ENCODE data around the gene LGR5.
A peak's percentile ranks its signal among the peaks of the same experiment; 100 is the strongest.

LGR5 gene

DNA sequence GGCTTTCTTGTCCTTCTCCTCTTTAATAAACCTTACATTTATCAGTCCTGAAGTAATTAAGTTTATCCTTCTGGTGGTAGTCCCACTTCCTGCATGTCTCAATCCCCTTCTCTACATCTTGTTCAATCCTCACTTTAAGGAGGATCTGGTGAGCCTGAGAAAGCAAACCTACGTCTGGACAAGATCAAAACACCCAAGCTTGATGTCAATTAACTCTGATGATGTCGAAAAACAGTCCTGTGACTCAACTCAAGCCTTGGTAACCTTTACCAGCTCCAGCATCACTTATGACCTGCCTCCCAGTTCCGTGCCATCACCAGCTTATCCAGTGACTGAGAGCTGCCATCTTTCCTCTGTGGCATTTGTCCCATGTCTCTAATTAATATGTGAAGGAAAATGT lies 144.8 kb downstream of the LGR5 start:
- Histone ChIP-seq H3K9me3 (ENCODE audit: control insufficient read depth in 1 of 2, low read length in 2 of 2) (no peaks in the 10 kb centered on the region), H3K27me3 (ENCODE audit: control insufficient read depth in 1 of 2, insufficient read depth in 2 of 2, low read length in 2 of 2) (no peaks in the 10 kb centered on the region), H3K4me3 (ENCODE audit: low read depth in 1 of 2, low read length in 2 of 2) (no peak overlapping the region), H3K9ac (ENCODE audit: low read depth in 1 of 2, low read length in 2 of 2) (no peak overlapping the region), H3K36me3 (ENCODE audit: control insufficient read depth in 1 of 2, insufficient read depth in 2 of 2, low read length in 2 of 2) (no peaks in the 10 kb centered on the region), H3K4me1 (ENCODE audit: control insufficient read depth in 1 of 2, insufficient read depth in 2 of 2, low read length in 2 of 2) (no peaks in the 10 kb centered on the region), H3K27ac (ENCODE audit: low read depth, low read length) (no peak overlapping the region)

DNA sequence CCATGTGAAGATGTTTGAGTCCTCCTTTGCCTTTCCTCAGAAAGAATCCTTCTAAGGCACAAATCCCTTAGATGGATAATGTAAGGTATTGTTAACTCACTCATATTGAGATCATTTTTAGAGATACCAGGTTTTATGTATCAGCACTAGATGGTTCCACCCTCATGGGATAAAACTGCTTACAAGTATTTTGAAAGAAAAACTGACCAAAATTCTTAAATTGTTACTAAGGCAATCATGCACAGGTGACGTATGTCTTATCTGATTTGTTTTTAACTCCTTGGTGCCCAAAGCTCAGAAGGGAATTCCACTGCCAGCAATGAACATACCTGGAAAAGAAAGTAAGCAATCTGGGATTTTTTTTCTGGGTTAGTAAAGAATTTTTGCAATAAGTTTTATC lies 145.6 kb downstream of the LGR5 start:
- Histone ChIP-seq H3K4me3 (ENCODE audit: low read depth in 1 of 2, low read length in 2 of 2) (no peak overlapping the region), H3K9ac (ENCODE audit: low read depth in 1 of 2, low read length in 2 of 2) (no peak overlapping the region), H3K4me1 (ENCODE audit: control insufficient read depth in 1 of 2, insufficient read depth in 2 of 2, low read length in 2 of 2) (no peaks in the 10 kb centered on the region), H3K27me3 (ENCODE audit: control insufficient read depth in 1 of 2, insufficient read depth in 2 of 2, low read length in 2 of 2) (no peaks in the 10 kb centered on the region), H3K9me3 (ENCODE audit: control insufficient read depth in 1 of 2, low read length in 2 of 2) (no peaks in the 10 kb centered on the region), H3K36me3 (ENCODE audit: control insufficient read depth in 1 of 2, insufficient read depth in 2 of 2, low read length in 2 of 2) (no peaks in the 10 kb centered on the region), H3K27ac (ENCODE audit: low read depth, low read length) (no peak overlapping the region)

DNA sequence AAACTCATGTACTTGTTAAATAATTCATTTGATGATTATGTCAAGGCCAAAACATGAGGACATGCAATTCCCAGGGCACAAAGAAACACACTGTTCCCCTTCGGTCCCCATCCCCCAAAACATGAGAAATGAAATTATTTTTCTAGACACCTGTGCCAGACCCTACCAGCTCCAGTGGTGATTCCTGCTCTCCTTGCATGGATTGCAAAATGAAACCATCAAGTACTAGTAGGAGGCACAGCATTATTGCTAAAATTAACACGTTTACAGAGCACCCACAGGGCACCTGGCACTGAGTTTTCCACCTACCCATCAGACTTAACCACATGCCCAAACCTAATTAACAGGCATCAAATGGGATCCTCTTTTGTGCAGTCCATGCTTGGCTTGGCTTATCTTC lies 147.4 kb downstream of the LGR5 start:
- no peaks in the 10 kb centered on the region for H3K9me3 ChIP-seq (ENCODE audit: control insufficient read depth in 1 of 2, low read length in 2 of 2)
- H3K4me3 ChIP-seq (ENCODE audit: low read depth in 1 of 2, low read length in 2 of 2) = no peak overlapping the region
- H3K9ac ChIP-seq (ENCODE audit: low read depth in 1 of 2, low read length in 2 of 2) = no peak overlapping the region
- no peak overlapping the region for H3K27ac ChIP-seq (ENCODE audit: low read depth, low read length)
- no peaks in the 10 kb centered on the region for H3K27me3 ChIP-seq (ENCODE audit: control insufficient read depth in 1 of 2, insufficient read depth in 2 of 2, low read length in 2 of 2)
- H3K36me3 ChIP-seq (ENCODE audit: control insufficient read depth in 1 of 2, insufficient read depth in 2 of 2, low read length in 2 of 2) = no peaks in the 10 kb centered on the region
- H3K4me1 ChIP-seq (ENCODE audit: control insufficient read depth in 1 of 2, insufficient read depth in 2 of 2, low read length in 2 of 2) = no peaks in the 10 kb centered on the region

DNA sequence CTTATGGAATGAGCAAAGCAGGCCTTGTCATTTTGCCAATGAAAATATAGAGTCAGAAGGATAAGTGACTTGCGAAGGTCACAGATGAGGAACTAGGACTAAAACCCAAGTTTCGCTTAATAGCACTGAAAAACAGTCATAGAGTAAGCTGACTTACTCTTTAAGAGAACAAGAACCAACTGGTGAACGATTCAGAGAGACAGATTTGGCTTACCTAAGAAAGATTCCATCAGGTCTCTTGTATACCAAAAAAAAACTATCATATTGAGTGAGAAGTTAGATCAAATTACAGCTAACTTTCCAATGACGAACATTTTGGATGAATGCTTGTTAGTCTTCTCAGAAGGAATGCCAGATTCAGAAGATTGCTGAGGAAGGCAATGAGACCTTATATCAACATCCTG lies 149.9 kb downstream of the LGR5 start:
- no peaks in the 10 kb centered on the region for H3K9me3 ChIP-seq (ENCODE audit: control insufficient read depth in 1 of 2, low read length in 2 of 2)
- H3K4me1 ChIP-seq (ENCODE audit: control insufficient read depth in 1 of 2, insufficient read depth in 2 of 2, low read length in 2 of 2) = no peaks in the 10 kb centered on the region
- H3K27me3 ChIP-seq (ENCODE audit: control insufficient read depth in 1 of 2, insufficient read depth in 2 of 2, low read length in 2 of 2) = no peaks in the 10 kb centered on the region
- no peaks in the 10 kb centered on the region for H3K36me3 ChIP-seq (ENCODE audit: control insufficient read depth in 1 of 2, insufficient read depth in 2 of 2, low read length in 2 of 2)
- H3K9ac ChIP-seq (ENCODE audit: low read depth in 1 of 2, low read length in 2 of 2) = no peak overlapping the region
- no peak overlapping the region for H3K27ac ChIP-seq (ENCODE audit: low read depth, low read length)
- no peak overlapping the region for H3K4me3 ChIP-seq (ENCODE audit: low read depth in 1 of 2, low read length in 2 of 2)

DNA sequence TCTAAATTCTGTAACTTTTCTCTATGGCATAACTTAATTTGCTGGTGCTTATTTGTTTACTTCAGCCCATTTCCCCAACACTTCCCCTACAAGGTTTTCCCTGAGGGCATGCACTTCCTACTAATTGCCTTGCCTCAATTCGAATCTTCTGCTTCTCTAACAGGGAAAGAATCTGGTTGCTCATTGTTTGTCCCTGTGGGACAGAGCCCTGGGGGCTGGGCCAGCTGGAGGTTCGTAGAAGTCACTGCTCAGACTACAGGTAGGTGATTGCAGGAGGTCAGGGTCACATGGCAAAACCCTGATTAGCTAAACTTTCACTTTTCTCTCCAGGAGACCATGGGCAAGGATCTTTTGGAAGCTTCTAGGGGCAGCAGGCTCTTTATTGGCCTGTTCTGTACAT lies 152.0 kb downstream of the LGR5 start:
- Histone ChIP-seq H3K9me3 (ENCODE audit: control insufficient read depth in 1 of 2, low read length in 2 of 2) (no peaks in the 10 kb centered on the region), H3K27me3 (ENCODE audit: control insufficient read depth in 1 of 2, insufficient read depth in 2 of 2, low read length in 2 of 2) (no peaks in the 10 kb centered on the region), H3K4me1 (ENCODE audit: control insufficient read depth in 1 of 2, insufficient read depth in 2 of 2, low read length in 2 of 2) (no peaks in the 10 kb centered on the region)

DNA sequence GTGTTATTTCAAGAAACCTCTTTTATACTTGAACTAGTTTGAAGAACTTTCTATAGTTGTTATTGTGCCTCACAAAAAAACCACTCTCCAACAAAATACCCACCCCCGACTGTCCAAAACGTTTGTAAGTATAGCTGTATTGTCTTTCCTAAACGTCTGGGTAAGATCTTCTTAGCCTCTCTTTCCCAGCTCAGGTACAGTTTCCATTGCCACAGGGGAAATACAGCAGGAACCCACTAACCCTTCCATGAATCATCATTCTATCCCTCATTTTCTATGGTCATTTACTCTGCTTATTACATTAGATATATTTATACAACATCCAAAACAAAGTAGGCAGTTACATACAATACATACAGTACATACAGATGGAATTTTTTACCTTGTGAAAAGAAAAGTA lies 153.2 kb downstream of the LGR5 start:
- Histone ChIP-seq H3K4me3 (ENCODE audit: low read depth in 1 of 2, low read length in 2 of 2) (no peak overlapping the region), H3K27me3 (ENCODE audit: control insufficient read depth in 1 of 2, insufficient read depth in 2 of 2, low read length in 2 of 2) (no peaks in the 10 kb centered on the region), H3K9ac (ENCODE audit: low read depth in 1 of 2, low read length in 2 of 2) (no peak overlapping the region), H3K9me3 (ENCODE audit: control insufficient read depth in 1 of 2, low read length in 2 of 2) (no peaks in the 10 kb centered on the region), H3K27ac (ENCODE audit: low read depth, low read length) (no peak overlapping the region), H3K36me3 (ENCODE audit: control insufficient read depth in 1 of 2, insufficient read depth in 2 of 2, low read length in 2 of 2) (no peaks in the 10 kb centered on the region), H3K4me1 (ENCODE audit: control insufficient read depth in 1 of 2, insufficient read depth in 2 of 2, low read length in 2 of 2) (no peaks in the 10 kb centered on the region)

More for the DNA sequence above, 152.0 kb downstream of the LGR5 start:
- Histone ChIP-seq H3K9ac (ENCODE audit: low read depth in 1 of 2, low read length in 2 of 2) (no peak overlapping the region), H3K27ac (ENCODE audit: low read depth, low read length) (no peak overlapping the region), H3K36me3 (ENCODE audit: control insufficient read depth in 1 of 2, insufficient read depth in 2 of 2, low read length in 2 of 2) (no peaks in the 10 kb centered on the region), H3K4me3 (ENCODE audit: low read depth in 1 of 2, low read length in 2 of 2) (no peak overlapping the region)

DNA sequence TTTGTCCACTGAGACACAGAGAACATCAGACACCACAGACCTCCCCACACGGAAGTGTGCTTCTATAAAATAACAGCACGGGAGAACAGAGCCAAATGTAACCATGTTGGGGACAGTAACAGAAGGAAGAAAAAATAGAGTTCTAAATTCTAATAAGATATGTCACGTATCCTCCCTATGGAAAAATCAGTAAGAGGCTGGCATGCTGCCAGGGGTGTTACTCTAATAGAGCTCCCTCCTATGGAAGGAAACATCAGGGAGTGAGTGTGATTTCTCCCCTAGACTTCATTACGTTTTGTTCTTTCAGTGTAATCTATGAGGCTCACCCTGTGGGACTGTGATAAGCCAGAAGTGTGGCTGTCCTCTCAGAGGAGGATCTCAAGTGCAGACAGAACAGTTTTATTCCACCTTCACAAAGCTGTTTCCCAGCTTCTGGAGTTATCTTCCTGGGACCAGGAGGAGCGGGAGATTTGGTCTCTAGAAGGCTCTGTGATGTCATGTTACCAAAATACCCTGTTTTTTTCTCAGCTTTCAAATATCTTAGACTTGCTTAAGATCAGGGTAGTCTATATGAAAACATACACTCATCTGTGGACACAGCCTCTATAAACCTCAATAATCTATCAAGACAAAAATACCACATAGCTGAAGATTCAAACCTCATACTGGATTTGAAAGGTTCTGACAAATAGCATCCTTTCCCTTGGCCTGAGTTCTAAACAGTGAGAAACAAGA lies 154.8 kb downstream of the LGR5 start:
- Histone ChIP-seq H3K9ac (ENCODE audit: low read depth in 1 of 2, low read length in 2 of 2) (no peak overlapping the region), H3K36me3 (ENCODE audit: control insufficient read depth in 1 of 2, insufficient read depth in 2 of 2, low read length in 2 of 2) (no peaks in the 10 kb centered on the region), H3K4me3 (ENCODE audit: low read depth in 1 of 2, low read length in 2 of 2) (peak overlapping the region in 1 of 2 donors; percentile 4), H3K9me3 (ENCODE audit: control insufficient read depth in 1 of 2, low read length in 2 of 2) (no peaks in the 10 kb centered on the region), H3K27ac (ENCODE audit: low read depth, low read length) (no peak overlapping the region), H3K4me1 (ENCODE audit: control insufficient read depth in 1 of 2, insufficient read depth in 2 of 2, low read length in 2 of 2) (no peaks in the 10 kb centered on the region), H3K27me3 (ENCODE audit: control insufficient read depth in 1 of 2, insufficient read depth in 2 of 2, low read length in 2 of 2) (no peaks in the 10 kb centered on the region)

DNA sequence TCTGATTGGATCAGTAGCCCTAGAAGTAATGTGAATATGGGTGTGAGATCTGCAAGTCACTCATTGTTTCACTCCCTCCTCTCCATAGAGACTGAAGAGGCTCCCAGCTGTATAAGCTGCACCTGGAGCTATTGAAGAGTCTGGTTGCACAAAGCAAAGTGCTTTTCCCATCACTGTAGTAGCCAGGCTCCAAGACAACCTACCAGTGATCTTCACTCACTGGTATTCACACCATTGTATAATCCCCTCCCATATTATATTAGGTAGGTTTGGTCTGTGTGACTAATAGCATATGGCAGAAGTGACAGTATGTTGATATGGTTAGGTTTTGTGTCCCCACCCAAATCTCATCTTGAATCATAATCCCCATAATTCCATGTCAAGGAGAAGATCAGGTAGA lies 159.6 kb downstream of the LGR5 start:
- Histone ChIP-seq H3K4me1 (ENCODE audit: control insufficient read depth in 1 of 2, insufficient read depth in 2 of 2, low read length in 2 of 2) (no peaks in the 10 kb centered on the region), H3K4me3 (ENCODE audit: low read depth in 1 of 2, low read length in 2 of 2) (no peak overlapping the region), H3K27ac (ENCODE audit: low read depth, low read length) (no peak overlapping the region), H3K9me3 (ENCODE audit: control insufficient read depth in 1 of 2, low read length in 2 of 2) (no peaks in the 10 kb centered on the region), H3K36me3 (ENCODE audit: control insufficient read depth in 1 of 2, insufficient read depth in 2 of 2, low read length in 2 of 2) (no peaks in the 10 kb centered on the region), H3K9ac (ENCODE audit: low read depth in 1 of 2, low read length in 2 of 2) (no peak overlapping the region), H3K27me3 (ENCODE audit: control insufficient read depth in 1 of 2, insufficient read depth in 2 of 2, low read length in 2 of 2) (no peaks in the 10 kb centered on the region)

DNA sequence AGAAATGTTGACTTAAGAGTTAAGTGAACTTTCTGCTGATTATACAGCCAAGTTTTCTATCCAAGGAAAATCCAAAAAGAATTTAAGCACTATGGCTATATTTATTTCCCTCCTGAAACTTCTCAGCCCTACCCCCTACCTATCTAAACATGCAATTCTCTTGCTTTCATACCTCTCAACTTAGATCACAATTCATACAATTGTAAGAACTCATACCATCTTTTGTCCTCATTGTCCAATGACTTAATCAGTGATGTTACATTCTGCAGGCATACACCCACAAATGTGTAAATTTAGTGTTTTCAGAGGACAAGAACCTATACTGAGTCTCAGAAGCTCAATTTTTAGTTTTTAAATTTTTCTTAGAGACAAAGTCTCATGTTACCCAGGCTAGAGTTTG lies 161.9 kb downstream of the LGR5 start:
- no peaks in the 10 kb centered on the region for H3K9me3 ChIP-seq (ENCODE audit: control insufficient read depth in 1 of 2, low read length in 2 of 2)
- H3K4me1 ChIP-seq (ENCODE audit: control insufficient read depth in 1 of 2, insufficient read depth in 2 of 2, low read length in 2 of 2) = no peaks in the 10 kb centered on the region
- H3K4me3 ChIP-seq (ENCODE audit: low read depth in 1 of 2, low read length in 2 of 2) = no peak overlapping the region
- H3K36me3 ChIP-seq (ENCODE audit: control insufficient read depth in 1 of 2, insufficient read depth in 2 of 2, low read length in 2 of 2) = peaks cover under 1 to 4% of the 10 kb centered on the region in 2 donors
- no peak overlapping the region for H3K27ac ChIP-seq (ENCODE audit: low read depth, low read length)
- no peak overlapping the region for H3K9ac ChIP-seq (ENCODE audit: low read depth in 1 of 2, low read length in 2 of 2)
- H3K27me3 ChIP-seq (ENCODE audit: control insufficient read depth in 1 of 2, insufficient read depth in 2 of 2, low read length in 2 of 2) = no peaks in the 10 kb centered on the region

DNA sequence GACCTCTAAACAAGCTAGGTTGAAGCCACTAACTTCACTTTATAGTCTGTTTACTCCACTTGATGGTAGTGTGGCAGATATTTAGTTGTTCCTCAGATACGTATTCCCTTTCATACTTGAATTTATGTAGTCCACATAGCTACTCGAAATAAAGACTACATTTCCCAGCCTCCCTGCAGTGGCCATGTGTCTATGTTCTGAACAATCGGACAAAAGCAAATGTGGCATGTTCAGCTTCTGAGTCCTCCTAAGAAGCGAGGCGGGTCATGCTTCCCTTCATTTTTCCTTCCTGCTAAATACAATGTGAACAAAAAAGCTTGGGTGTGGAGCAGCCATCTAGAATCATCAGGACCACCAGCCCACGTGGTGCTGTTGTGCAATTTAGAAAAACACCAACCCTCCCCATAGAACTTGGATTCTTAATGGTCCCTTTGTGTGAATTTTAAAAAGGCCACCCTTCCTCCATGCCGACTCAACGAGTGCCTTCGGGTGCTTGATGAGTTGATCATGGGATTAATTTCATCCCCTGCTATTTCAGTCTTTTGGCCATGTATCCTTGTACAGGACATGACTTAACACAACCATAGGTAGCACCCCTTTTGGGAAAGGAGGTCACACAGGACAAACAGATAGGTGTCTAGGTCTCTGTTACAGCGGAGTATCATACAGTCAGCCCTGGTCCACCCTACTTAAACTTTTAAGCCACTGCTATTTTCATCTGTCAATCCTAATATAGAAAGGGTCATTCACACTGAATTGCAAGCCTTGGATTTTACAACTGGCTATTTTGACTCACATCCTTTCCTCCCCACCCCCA lies 163.4 kb downstream of the LGR5 start:
- Histone ChIP-seq H3K4me3 (ENCODE audit: low read depth in 1 of 2, low read length in 2 of 2) (no peak overlapping the region), H3K4me1 (ENCODE audit: control insufficient read depth in 1 of 2, insufficient read depth in 2 of 2, low read length in 2 of 2) (peaks cover 0 to 3% of the 10 kb centered on the region in 2 donors), H3K9ac (ENCODE audit: low read depth in 1 of 2, low read length in 2 of 2) (no peak overlapping the region), H3K27ac (ENCODE audit: low read depth, low read length) (no peak overlapping the region), H3K36me3 (ENCODE audit: control insufficient read depth in 1 of 2, insufficient read depth in 2 of 2, low read length in 2 of 2) (peaks cover 4 to 8% of the 10 kb centered on the region in 2 donors), H3K9me3 (ENCODE audit: control insufficient read depth in 1 of 2, low read length in 2 of 2) (no peaks in the 10 kb centered on the region), H3K27me3 (ENCODE audit: control insufficient read depth in 1 of 2, insufficient read depth in 2 of 2, low read length in 2 of 2) (no peaks in the 10 kb centered on the region)

All from duodenal mucosa (tissue), 2 donors.